GM10248 (cell line): ENCODE results near the gene PCDHGC3.

Source experiments
- CTCF ChIA-PET: fragments of 300-600 bp; sonication (Branson Sonifier 250); formaldehyde crosslinking; extraction: SDS; loops from one replicate; lab custom pipeline; 2021; ENCODE audit warnings: antibody characterized with exemption; lab: Yijun Ruan, JAX
- POLR2A ChIA-PET: fragments of 350-650 bp; sonication (Branson Sonifier 250); formaldehyde crosslinking; extraction: SDS; loops from one replicate; lab custom pipeline; 2020; ENCODE audit warnings: antibody characterized with exemption; lab: Yijun Ruan, JAX
- DNase-seq: peaks from one replicate; pipeline ENCODE4 v3.0.0; 2012; ENCODE audit errors: extremely low spot score
- TF ChIP-seq, protein P1 (sequence below): IDR thresholded peaks from 2 replicates; pipeline ENCODE4 v1.5.1; 2012; ENCODE audit warnings: mild to moderate bottlenecking, low read depth; ENCODE audit errors: extremely low read depth, missing control alignments, control extremely low read depth

Gene PCDHGC3

DNA sequence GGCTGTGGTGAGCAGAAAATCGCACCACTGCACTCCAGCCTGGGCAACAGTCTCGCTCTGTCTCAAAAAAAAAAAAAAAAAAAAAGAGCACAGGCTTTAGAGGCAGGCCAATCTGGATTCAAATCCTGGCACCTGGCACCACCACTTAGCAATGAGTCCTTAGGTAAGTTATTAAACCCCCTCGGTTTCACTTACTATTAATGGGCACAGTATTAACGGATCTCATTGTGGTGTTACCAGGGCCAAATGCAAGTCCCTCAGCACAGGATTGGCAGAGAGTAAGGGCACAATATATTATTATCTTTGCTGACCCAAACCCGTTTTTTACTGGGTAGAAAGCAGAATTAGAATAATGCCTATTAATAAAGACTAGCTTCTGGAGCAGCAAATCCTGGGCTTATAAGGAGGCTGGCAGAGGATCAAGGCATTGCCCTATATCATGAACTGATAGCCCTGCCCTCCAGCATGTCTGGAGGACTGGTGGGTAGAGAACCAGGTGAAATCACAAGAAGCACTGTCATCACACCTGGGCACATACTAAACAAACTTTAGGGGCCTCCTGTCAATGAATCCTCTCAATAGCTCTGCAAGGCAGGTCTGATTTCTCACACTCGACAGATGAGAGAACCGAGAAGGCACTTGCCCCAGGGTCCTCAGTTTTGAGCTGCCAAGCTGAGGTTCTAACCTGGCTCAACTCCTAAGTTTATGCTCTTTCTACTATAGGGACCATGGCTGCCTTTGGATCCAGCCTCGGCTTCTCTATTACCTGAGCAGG, 30.8 kb downstream of the PCDHGC3 start:
- TF ChIP-seq, protein P1, sequence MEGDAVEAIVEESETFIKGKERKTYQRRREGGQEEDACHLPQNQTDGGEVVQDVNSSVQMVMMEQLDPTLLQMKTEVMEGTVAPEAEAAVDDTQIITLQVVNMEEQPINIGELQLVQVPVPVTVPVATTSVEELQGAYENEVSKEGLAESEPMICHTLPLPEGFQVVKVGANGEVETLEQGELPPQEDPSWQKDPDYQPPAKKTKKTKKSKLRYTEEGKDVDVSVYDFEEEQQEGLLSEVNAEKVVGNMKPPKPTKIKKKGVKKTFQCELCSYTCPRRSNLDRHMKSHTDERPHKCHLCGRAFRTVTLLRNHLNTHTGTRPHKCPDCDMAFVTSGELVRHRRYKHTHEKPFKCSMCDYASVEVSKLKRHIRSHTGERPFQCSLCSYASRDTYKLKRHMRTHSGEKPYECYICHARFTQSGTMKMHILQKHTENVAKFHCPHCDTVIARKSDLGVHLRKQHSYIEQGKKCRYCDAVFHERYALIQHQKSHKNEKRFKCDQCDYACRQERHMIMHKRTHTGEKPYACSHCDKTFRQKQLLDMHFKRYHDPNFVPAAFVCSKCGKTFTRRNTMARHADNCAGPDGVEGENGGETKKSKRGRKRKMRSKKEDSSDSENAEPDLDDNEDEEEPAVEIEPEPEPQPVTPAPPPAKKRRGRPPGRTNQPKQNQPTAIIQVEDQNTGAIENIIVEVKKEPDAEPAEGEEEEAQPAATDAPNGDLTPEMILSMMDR, result no peak
- CTCF ChIA-PET, result interaction anchor here (1.1 to 14.8 kb wide), 15 partner anchors 9 to 176 kb away, joined by 3 to 214 read pairs (median 7); partner anchors contain the start of genes PCDHGA1, PCDHGA10, PCDHGA11 and PCDHGB7
- POLR2A ChIA-PET, result no interaction called here
- no peak for DNase-seq

DNA sequence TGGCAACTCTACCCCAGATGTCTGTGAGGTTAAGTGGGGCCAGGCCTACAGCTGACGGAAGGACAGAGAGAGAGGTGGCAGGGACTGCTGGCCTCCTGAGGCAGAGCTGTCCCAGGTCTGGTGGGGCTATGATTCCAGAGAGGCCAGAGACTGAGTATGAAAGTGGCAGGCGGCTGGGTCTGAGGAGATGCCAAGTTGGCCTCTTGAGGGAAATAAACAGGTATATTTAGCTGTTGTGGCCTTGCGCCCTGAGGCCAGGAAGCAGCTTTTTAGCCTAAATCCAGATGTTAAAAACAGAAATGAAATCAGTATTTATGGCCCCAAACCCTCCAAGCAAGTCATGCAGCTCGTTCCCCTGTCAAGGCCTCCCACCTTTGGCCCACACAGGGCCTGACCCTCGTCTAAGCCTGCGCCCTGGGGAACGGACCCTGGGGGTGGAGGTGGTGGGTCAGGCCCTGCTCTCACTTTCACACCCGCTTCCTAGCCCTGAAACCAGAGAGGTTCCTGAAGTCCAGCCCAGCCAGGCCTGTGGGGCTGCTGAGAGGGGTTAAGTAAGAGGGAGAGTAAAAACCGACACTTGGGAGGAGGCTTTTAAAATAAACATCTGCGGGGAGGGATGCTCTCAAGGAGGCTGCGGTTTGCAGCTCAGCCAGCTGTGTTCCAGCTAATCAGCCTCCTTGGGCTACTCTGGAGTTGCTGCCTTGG, 31.8 kb downstream of the PCDHGC3 start:
- POLR2A ChIA-PET, result no interaction called here
- peak; percentile 63 for DNase-seq
- CTCF ChIA-PET, result interaction anchor here (0.9 to 14.8 kb wide), 19 partner anchors 8 to 177 kb away, joined by 3 to 214 read pairs (median 5); partner anchors contain the start of genes PCDHGA1, PCDHGA10, PCDHGA11 and PCDHGB7
- TF ChIP-seq, protein P1, result no peak

DNA sequence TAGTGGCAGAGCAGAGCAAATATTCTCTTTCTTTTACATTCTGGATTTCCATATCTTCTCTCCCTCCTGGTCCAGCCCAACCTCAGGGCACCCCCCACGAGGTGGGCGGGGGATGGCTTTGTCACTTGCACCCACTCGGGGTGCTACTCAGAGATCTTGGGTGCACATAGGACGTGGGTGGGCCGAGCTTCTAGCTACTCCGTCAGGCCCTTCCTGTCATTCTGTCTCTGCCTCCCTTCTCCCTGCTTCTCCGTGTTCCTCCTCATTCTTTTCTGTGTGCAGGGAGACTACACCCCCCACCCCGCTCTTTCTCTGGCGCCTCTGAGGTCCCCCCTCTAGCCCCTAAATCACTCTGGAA, 32.7 kb downstream of the PCDHGC3 start:
- POLR2A ChIA-PET, result no interaction called here
- TF ChIP-seq, protein P1, result no peak
- CTCF ChIA-PET, result interaction anchor here (0.9 to 14.8 kb wide), 16 partner anchors 9 to 178 kb away, joined by 3 to 214 read pairs (median 8); partner anchors contain the start of genes PCDHGA1, PCDHGA10, PCDHGA11 and PCDHGB7
- DNase-seq, result no peak

DNA sequence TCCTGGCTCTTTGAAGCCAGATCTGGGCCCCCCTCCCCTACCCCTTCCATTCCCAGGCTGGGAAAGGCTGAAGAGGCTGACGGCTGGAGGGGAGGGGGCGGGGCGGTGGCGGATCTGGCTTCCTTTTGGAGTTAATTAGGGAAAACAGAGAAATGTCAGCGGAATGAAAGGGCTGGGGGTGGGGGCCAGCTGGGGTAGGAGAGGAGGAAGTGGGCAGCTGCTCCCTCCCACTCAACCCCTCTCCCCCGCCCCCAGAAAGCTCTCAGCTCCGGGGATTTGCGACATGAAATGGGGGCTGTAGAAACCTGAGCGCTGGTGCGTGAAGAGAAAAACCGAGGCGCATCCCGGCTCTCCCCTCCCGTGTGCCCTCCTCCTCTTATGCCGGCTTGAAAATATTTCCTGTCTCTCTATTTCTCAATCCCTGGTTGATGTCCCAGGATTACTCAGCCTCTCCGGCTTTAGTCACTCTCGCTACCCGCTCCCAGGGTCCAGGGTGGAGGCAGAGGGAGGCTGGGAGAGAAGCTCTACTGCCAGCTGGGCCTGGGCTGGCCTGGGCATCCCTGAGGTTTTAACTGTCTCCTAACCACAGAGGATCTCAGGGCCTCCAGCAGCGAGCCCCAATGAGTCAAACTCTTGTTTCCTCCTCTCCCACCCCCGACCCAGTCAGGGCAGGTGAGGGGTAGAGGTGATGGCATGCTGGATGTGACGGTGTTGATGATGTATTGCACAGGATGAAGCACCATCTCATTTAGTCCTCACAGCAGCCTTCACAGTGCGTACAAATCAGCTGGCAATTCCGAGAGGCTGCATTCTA, 33.2 kb downstream of the PCDHGC3 start:
- TF ChIP-seq, protein P1, result no peak
- DNase-seq, result peak; percentile 38
- CTCF ChIA-PET, result interaction anchor here (0.7 to 14.8 kb wide), 19 partner anchors 9 to 180 kb away, joined by 3 to 214 read pairs (median 4); partner anchors contain the start of genes DIAPH1, PCDHGA1, PCDHGA10 and PCDHGA11
- POLR2A ChIA-PET, result interaction anchor here (0.6 kb wide), 1 partner anchor 19 kb away, joined by 3 read pairs; no protein-coding TSS in a partner anchor

DNA sequence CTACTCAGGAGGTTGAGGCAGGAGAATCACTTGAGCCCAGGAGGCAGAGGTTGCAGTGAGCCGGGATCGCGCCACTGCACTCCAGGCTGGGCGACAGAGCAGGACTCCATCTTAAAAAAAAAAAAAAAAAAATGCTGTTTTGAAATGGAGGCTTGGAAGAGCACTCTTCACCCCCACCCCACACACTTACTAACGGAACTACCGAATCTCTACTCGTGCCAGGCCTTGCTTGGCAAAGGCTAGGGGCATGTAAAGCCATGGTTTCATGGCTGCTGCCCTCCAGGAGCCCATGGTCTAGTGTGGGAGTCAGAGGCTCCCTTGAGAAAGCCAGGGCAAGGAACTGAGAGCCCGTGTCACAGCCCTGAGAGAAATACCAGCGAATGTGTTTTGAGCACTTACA, 34.4 kb downstream of the PCDHGC3 start:
- no peak for DNase-seq
- ChIA-PET POLR2A (interaction anchor here (0.7 kb wide), 1 partner anchor 8 kb away, joined by 10 read pairs; no protein-coding TSS in a partner anchor), CTCF (interaction anchor here (1.0 to 14.8 kb wide), 12 partner anchors 10 to 182 kb away, joined by 3 to 214 read pairs (median 8); partner anchors contain the start of genes DIAPH1, PCDHGA10, PCDHGA11 and PCDHGB7)
- TF ChIP-seq, protein P1, result no peak
